ENCODE data around the gene NKIRAS2.
"Not testable (repeated sequence)": the region's sequence is repeated elsewhere in the genome, so short reads cannot be mapped to it uniquely, and the experiment has no call there.

Gene NKIRAS2

DNA sequence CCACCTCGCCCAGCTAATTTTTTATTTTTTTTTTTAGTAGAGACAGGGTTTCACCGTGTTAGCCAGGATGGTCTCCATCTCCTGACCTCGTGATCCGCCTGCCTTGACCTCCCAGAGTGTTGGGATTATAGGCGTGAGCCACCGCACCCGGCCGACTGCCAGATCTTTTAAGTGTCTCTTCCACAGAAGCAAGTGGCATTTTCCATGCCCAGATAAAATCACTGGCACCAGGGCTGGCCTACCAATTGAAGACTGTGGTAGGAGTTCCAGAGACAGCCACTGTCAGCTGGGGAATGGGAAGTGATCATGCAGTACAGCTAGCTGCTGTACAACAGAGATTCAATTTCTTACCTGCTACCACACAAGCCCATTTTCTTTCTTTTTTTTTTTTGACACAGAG lies 35.4 kb upstream of the NKIRAS2 start:
- no peak for FAIRE-seq
- TF ChIP-seq POLR2A (IDR thresholded peaks at IDR 0.05; ENCODE audit: low read depth, low read length) = no peak
- DNase-seq (ENCODE audit: insufficient read length, low spot score) = no peak

DNA sequence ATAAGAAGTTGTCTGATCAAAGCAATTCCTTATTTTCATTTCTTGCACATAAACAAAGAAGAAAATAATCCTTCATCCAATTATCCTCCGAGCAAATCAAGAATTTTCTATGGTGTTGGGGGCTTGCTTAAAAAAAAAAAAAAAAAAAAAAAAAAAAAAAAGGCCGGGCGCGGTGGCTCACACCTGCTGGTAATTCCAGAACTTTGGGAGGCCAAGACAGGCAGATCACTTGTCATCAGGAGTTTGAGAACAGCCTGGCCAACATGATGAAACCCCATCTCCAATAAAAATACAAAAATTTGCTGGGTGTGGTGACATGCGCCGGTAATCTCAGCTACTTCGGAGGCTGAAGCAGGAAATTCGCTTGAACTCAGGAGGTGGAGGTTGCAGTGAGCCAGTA lies 34.0 kb upstream of the NKIRAS2 start:
- DNase-seq (ENCODE audit: insufficient read length, low spot score) (no peak), FAIRE-seq (no peak)
- no peak for TF ChIP-seq POLR2A (IDR thresholded peaks at IDR 0.05; ENCODE audit: low read depth, low read length)

DNA sequence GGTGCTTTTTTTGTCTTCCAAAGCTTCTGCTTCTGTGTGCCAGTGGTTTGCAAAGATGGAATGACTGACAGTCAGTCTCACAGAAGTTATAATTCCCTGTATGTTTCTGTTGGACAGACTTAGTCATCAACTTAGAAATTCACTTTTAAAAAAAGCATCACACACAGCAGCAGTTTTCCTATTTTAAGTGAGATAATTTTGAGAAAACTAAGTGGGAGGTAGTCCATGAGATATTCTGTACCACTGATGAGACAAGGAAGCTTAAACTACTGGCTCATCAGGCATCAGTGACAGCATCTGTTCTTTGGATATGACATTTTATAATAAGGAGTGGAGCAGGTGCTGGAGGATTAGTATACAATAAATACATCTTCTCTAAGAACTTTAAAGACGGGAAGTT lies 33.3 kb upstream of the NKIRAS2 start:
- no peak for TF ChIP-seq POLR2A (IDR thresholded peaks at IDR 0.05; ENCODE audit: low read depth, low read length)
- FAIRE-seq = no peak

DNA sequence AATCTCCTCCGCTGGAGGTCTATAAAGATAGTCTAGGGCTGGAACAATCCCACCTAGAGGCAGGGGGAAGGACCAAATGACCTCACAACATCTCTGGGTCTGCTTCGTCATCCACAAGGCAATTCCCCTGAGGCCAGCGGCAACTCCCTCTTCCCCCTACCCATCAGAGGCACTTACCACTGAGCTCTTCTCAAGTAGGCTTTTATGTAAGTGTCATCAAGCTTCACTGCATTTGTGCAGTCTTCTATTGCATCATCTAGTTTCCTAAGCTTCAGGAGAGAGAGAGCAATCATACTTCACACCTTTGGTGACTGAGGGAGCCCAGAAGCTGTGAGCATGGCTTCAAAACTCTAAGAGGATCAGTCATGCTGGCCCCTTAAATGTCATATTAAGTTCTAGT lies 32.2 kb upstream of the NKIRAS2 start:
- DNase-seq (ENCODE audit: insufficient read length, low spot score) = no peak
- no peak for TF ChIP-seq POLR2A (IDR thresholded peaks at IDR 0.05; ENCODE audit: low read depth, low read length)
- FAIRE-seq = no peak

More for the DNA sequence above, 33.3 kb upstream of the NKIRAS2 start:
- no peak for DNase-seq (ENCODE audit: insufficient read length, low spot score)

DNA sequence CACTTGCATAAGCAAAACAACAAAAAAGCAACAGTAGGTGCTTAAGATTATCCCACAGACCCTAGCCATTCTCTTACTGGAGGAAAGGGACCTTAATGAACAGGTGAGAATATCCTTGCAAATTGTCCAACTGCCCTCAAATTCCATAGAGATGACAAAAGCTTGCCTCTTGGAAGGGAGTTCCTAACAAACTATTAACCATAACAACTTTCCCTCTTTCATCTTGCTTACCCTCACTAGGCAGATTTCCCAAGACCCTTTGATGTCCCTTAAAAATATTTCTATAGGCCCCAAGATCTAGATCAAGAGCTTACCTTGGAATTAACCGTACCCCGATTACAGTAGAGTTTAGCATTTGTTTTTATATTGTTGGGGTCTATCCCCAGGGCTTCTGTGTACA lies 31.5 kb upstream of the NKIRAS2 start:
- TF ChIP-seq POLR2A (IDR thresholded peaks at IDR 0.05; ENCODE audit: low read depth, low read length) = no peak
- no peak for DNase-seq (ENCODE audit: insufficient read length, low spot score)
- FAIRE-seq = no peak

DNA sequence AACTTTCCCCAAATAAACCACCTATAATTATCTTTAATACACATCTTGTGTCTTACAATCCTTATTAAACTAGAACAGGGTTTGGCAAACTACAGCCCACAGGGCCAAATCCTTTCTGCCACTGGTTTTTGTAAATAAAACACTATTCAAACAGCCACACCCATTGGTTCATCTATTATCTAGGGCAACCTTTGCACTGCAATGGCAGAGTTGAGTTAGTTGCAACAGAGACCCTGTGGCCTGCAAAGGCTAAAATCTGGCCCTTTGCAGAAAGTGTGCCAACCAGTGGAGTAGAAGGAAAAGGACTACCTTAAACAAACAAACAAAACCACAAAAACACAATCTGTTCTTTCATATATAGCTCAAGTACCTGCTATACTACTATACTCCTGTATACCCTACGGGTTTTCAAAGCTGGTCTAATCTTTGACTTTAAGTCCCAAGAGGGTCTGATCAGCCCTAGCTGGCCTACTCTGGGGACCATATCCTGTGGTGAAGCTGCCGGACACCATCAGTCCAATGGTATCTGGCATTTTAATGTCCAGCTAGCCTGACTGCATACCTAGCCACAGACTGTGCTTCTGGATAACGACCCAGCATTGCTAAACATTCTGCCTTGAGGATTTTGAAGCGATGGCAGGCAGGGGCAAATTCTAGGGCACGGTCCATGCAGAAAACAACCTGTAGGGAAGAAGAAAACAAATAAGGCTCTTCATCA lies 30.0 kb upstream of the NKIRAS2 start:
- no peak for DNase-seq (ENCODE audit: insufficient read length, low spot score)
- no peak for TF ChIP-seq POLR2A (IDR thresholded peaks at IDR 0.05; ENCODE audit: low read depth, low read length)
- no peak for FAIRE-seq

DNA sequence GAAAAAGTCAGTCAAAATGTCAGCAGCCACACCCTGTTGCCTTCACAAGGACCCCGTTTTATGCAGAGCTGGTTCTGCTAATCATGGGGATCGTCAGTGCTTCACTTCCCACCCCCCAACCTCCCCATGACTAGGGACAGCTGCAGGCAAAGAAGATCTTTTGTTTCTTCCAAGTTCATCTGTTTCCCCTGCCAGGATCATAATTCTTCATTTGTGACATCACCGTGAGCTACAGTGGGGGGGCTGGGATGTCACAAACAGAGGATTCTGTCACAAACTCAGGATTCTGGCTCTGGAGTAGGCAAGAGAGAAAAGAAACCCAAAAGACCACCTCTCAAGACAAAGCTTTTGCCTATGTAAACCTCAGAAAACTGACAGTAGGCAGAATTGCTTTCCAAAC lies 27.3 kb upstream of the NKIRAS2 start:
- DNase-seq (ENCODE audit: insufficient read length, low spot score) (no peak), FAIRE-seq (no peak)
- no peak for TF ChIP-seq POLR2A (IDR thresholded peaks at IDR 0.05; ENCODE audit: low read depth, low read length)

DNA sequence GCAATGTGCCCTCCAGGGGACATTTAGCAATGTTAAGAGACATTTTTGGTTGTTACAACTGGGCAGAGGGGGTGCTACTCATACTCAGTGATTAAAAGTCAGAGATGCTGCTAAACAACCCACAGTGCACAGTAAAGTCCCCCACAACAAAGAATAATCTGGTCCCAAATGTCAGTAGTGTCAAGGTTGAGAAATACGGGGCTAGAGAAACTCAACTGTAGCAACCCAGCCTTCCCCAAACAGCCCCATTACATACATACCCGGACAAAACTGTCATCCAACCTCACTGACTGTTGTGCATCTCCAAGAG lies 23.1 kb upstream of the NKIRAS2 start:
- no peak for TF ChIP-seq POLR2A (IDR thresholded peaks at IDR 0.05; ENCODE audit: low read depth, low read length)
- FAIRE-seq = no peak
- no peak for DNase-seq (ENCODE audit: insufficient read length, low spot score)

DNA sequence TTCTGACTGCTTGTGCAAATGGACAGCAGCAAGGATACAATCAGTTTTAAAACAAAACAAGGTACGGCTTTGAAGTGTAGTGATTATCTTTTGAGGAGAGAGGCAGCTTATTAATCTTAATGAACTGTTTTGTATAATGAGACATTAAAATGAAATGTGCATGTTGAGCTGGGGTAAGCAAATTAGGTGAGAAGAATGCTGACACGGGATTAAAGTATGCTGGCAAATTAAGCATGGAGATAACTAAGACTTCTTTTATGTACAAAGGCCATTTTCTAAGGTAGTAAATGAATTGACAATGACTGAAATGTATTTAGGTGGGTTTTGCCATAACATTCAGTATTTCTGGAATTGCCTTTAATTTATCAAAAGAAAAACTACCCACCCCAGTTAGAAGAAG lies 21.4 kb upstream of the NKIRAS2 start:
- no peak for DNase-seq (ENCODE audit: insufficient read length, low spot score)
- TF ChIP-seq POLR2A (IDR thresholded peaks at IDR 0.05; ENCODE audit: low read depth, low read length) = no peak
- no peak for FAIRE-seq

DNA sequence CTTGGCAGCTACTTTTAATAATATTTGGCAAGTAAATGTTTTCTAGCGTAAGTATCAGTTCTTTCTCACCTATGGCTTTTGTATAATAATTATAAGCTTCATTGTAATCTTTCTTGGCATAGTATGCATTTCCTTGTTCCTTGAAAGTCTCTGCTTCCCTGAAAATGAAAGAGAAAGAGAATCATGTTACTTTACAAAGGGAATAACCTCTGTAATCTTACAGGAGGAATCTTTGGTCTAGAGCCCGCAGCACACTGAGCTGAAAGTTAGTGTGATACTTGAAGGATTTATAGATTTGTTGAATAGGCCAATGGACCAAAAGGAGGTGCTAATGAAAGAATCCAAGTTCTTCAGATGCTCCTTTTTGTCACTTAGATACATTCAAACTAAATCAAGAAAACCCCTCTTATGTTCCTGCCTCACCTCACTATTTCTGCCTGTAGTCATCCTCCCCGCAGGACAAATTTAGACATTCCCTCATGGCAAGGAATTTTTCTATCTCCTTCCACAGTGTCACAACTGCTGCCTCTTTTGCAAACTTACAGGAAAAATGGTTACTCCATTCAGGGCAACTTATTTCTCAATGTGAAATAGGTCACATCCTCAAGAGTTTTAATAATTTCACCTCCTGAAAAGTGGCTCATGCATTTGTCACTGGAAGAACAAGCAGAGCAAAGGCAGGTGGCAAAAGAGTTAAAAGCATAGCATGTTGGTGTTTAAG lies 19.3 kb upstream of the NKIRAS2 start:
- no peak for FAIRE-seq
- no peak for DNase-seq (ENCODE audit: insufficient read length, low spot score)
- no peak for TF ChIP-seq POLR2A (IDR thresholded peaks at IDR 0.05; ENCODE audit: low read depth, low read length)

DNA sequence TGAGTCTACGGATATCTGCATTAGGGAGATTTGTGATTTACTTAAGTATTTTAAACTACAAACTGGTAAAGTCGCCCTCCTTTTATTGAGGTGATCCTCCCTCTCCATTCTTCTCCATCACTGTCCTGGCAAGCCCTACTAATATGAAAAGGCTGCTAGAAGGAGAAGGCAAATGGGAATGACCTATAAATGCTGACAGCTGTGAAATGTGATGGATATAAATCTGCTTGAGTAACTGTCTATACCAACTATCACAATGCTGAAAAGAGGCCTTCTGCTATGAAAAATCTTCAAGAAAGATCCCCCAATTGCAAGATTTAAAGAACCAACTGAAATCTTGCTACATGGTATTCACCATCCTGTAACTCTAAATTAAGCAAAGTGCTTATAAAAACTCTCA lies 18.2 kb upstream of the NKIRAS2 start:
- FAIRE-seq (no peak), DNase-seq (ENCODE audit: insufficient read length, low spot score) (no peak)
- TF ChIP-seq POLR2A (IDR thresholded peaks at IDR 0.05; ENCODE audit: low read depth, low read length) = no peak

DNA sequence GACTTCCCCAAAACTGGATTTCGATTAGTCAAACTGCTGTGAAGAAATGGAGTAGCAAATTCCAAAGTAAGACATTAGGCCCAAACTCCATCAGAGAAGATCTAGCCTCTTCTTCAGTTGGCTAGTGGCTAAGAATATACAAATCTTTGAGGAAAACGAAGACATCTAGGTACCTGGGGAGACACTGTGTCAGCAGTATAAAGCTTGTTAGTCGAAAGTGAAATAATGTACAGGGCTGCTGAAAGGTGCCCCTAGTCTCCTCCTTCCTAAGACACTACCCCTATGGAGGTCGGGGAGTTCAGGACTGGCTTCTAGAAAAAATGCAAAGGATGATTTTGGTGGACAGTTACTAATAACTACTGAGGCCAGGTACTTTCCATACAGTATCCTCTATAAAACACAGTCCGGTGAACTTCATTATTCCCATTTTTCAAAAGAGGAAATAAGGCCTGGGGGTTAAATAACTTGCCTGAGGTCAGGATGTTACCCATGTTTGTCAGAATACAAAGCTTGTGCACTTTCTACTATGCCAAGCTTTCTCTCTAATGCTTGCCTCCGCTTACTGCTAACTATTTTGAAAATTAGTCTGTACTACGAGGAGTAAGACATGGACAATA lies 17.6 kb upstream of the NKIRAS2 start:
- FAIRE-seq (no peak), DNase-seq (ENCODE audit: insufficient read length, low spot score) (no peak)
- TF ChIP-seq POLR2A (IDR thresholded peaks at IDR 0.05; ENCODE audit: low read depth, low read length) = no peak

DNA sequence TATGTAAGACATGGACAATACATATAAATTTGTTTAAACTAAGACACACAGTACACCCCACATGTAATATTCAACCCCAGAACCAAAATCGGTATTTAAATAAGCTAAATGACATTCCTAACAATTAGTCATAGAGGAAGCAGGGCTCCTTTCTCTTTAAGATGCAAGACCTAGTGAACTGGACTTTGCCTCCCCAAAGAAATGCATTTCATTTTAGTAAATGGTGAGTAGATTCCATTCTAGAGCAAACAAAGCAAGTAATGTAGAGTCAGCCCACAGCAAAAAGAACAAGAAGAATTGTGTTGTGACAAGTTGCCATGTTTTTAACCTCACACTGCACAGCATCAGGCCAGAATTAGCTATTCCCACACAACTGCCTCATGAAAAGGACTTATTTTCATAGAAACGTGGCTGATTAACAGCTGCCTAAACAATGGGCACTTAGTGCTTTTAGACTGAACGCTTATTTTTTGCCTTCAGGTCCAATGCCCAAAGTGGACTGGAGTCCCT lies 17.0 kb upstream of the NKIRAS2 start:
- FAIRE-seq (no peak), DNase-seq (ENCODE audit: insufficient read length, low spot score) (no peak)
- no peak for TF ChIP-seq POLR2A (IDR thresholded peaks at IDR 0.05; ENCODE audit: low read depth, low read length)

DNA sequence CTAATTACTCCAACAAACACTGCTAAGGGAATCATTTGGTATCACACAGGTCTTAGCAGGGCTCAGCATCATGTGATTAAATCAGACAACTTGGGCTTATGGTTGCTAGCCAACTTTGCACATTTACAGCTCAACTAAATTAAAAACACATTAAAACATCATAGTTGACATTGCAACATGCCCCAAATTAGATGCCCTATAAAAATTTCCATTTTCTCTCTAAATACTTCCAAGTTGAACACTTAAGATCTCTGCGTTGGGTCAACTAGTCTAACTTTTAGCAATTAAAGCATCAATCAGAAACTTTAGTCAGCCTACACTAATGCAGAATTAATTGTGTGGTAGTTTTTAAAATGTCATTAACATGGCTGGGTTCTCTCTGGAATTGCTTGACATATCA lies 14.7 kb upstream of the NKIRAS2 start:
- no peak for DNase-seq (ENCODE audit: insufficient read length, low spot score)
- no peak for TF ChIP-seq POLR2A (IDR thresholded peaks at IDR 0.05; ENCODE audit: low read depth, low read length)
- no peak for FAIRE-seq

DNA sequence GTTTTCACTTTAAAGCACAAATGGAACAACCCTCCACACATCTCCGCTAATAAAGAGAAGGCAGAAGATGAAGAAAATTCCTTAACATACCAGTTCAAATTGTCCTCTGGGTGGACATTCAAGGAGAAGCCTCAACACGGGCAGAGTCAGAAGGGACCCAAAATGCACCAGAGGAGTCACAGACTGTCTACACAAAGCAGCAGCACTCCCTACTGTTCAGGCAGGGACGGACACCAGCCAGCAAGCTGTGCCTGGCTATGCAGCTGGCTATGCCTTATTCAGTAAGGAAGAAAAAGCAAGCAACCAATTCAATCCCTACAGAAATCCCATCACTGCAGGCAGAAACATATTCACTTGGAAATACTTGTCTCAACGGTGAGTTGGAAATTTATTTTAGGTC lies 10.7 kb upstream of the NKIRAS2 start:
- FAIRE-seq (no peak), DNase-seq (ENCODE audit: insufficient read length, low spot score) (no peak)
- no peak for TF ChIP-seq POLR2A (IDR thresholded peaks at IDR 0.05; ENCODE audit: low read depth, low read length)

DNA sequence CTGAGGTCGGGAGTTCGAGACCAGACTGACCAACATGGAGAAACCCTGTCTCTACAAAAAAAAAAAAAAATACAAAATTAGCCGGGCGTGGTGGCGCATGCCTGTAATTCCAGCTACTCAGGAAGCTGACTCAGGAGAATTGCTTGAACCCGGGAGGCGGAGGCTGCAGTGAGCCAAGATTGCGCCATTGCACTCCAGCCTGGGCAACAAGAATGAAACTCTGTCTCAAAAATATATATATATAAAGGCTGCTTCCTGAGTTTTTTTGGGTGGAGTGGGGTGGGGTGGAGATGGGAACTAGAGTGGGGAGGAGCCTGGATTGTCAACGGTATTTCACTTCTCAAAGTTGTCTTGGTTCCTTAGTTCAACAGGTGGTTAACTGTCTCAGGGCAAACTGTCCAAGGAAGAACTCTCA lies 9.6 kb upstream of the NKIRAS2 start:
- not testable (repeated sequence) for DNase-seq (ENCODE audit: insufficient read length, low spot score); FAIRE-seq
